Loucy (cell line): ENCODE data around the gene SNX3.

Experiments used
- H2AFZ ChIP-seq: fragments of 200-600 bp; sonication (generic); 2 replicates; pipeline ENCODE4 v1.6.0; 2016; ENCODE audit warnings: antibody characterized with exemption, mild to moderate bottlenecking, low read length, moderate library complexity
- H3F3A ChIP-seq: fragments of 200-600 bp; 2 replicates; pipeline ENCODE4 v1.6.0; 2016; ENCODE audit warnings: antibody characterized with exemption, low read depth, mild to moderate bottlenecking
- H3K27me3 ChIP-seq: fragments of 200-600 bp; sonication (generic); 2 replicates; pipeline ENCODE4 v1.6.1; 2014; ENCODE audit warnings: low read length, mild to moderate bottlenecking; ENCODE audit not compliant: insufficient read depth, poor library complexity, severe bottlenecking
- H3K36me3 ChIP-seq: fragments of 200-600 bp; sonication (generic); 2 replicates; pipeline ENCODE4 v1.6.1; 2016; ENCODE audit warnings: low read length; ENCODE audit not compliant: insufficient read depth
- H3K4me1 ChIP-seq: fragments of 200-600 bp; sonication (generic); 2 replicates; pipeline ENCODE4 v1.5.1; 2014; ENCODE audit warnings: low read length, mild to moderate bottlenecking; ENCODE audit not compliant: insufficient read depth, poor library complexity, severe bottlenecking
- H3K4me2 ChIP-seq: fragments of 200-600 bp; sonication (generic); 2 replicates; pipeline ENCODE4 v1.6.0; 2014; ENCODE audit warnings: antibody characterized with exemption, low read length, low read depth, mild to moderate bottlenecking; ENCODE audit not compliant: poor library complexity, severe bottlenecking
- H3K4me3 ChIP-seq: fragments of 200-600 bp; sonication (generic); 2 replicates; pipeline ENCODE4 v1.5.1; 2014; ENCODE audit warnings: low read length, mild to moderate bottlenecking, mixed read lengths; ENCODE audit not compliant: poor library complexity, severe bottlenecking
- H3K79me2 ChIP-seq: fragments of 200-600 bp; sonication (generic); 2 replicates; pipeline ENCODE4 v1.6.1; 2014; ENCODE audit warnings: low read length; ENCODE audit not compliant: insufficient read depth
- H3K9ac ChIP-seq: fragments of 200-600 bp; sonication (generic); 2 replicates; pipeline ENCODE4 v1.6.0; 2014; ENCODE audit warnings: mild to moderate bottlenecking, low read depth, low read length, moderate library complexity; ENCODE audit not compliant: poor library complexity, severe bottlenecking
- H3K9me2 ChIP-seq: fragments of 200-600 bp; sonication (generic); replicated peaks from 2 replicates; pipeline ENCODE4 v1.6.1; 2016; ENCODE audit warnings: low read depth, low read length, mixed read lengths
- H3K9me3 ChIP-seq: fragments of 200-600 bp; sonication (generic); 2 replicates; pipeline ENCODE4 v1.6.1; 2014; ENCODE audit warnings: mild to moderate bottlenecking, antibody characterized with exemption, low read length, low read depth; ENCODE audit not compliant: insufficient read depth
- H4K20me1 ChIP-seq: fragments of 200-600 bp; sonication (generic); 2 replicates; pipeline ENCODE4 v1.6.0; 2014; ENCODE audit warnings: antibody characterized with exemption, low read length, mild to moderate bottlenecking; ENCODE audit not compliant: insufficient read depth, poor library complexity, severe bottlenecking
- EZH2phosphoT487 ChIP-seq: fragments of 200-600 bp; IDR thresholded peaks from 2 replicates; pipeline ENCODE4 v1.6.1; 2018; ENCODE audit warnings: antibody characterized with exemption, mild to moderate bottlenecking, moderate library complexity, borderline replicate concordance
- TF ChIP-seq, protein P1 (sequence below): fragments of 200-600 bp; sonication (generic); conservative IDR thresholded peaks from 2 replicates; pipeline ENCODE4 v1.5.1; 2014; ENCODE audit warnings: mild to moderate bottlenecking, antibody characterized with exemption, low read length

The SNX3 gene

GRCh38 chr6:108263371-108263770, 2.5 kb upstream of the SNX3 start:
- Histone ChIP-seq H3K79me2 (peaks cover 24% of the 10 kb centered on the region), H3K4me2 (no peak overlapping the region), H3K9me2 (no peaks in the 10 kb centered on the region), H4K20me1 (peaks cover 13% of the 10 kb centered on the region), H3K9me3 (no peaks in the 10 kb centered on the region), H3K36me3 (no peaks in the 10 kb centered on the region), H3K27me3 (no peaks in the 10 kb centered on the region), H3K4me1 (peaks cover 11% of the 10 kb centered on the region), H3K9ac (no peak overlapping the region), H3F3A (no peaks in the 10 kb centered on the region), H2AFZ (no peak overlapping the region), H3K4me3 (no peak overlapping the region)
- no peak for TF ChIP-seq EZH2phosphoT487
- TF ChIP-seq, protein P1, sequence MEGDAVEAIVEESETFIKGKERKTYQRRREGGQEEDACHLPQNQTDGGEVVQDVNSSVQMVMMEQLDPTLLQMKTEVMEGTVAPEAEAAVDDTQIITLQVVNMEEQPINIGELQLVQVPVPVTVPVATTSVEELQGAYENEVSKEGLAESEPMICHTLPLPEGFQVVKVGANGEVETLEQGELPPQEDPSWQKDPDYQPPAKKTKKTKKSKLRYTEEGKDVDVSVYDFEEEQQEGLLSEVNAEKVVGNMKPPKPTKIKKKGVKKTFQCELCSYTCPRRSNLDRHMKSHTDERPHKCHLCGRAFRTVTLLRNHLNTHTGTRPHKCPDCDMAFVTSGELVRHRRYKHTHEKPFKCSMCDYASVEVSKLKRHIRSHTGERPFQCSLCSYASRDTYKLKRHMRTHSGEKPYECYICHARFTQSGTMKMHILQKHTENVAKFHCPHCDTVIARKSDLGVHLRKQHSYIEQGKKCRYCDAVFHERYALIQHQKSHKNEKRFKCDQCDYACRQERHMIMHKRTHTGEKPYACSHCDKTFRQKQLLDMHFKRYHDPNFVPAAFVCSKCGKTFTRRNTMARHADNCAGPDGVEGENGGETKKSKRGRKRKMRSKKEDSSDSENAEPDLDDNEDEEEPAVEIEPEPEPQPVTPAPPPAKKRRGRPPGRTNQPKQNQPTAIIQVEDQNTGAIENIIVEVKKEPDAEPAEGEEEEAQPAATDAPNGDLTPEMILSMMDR: no peak

DNA sequence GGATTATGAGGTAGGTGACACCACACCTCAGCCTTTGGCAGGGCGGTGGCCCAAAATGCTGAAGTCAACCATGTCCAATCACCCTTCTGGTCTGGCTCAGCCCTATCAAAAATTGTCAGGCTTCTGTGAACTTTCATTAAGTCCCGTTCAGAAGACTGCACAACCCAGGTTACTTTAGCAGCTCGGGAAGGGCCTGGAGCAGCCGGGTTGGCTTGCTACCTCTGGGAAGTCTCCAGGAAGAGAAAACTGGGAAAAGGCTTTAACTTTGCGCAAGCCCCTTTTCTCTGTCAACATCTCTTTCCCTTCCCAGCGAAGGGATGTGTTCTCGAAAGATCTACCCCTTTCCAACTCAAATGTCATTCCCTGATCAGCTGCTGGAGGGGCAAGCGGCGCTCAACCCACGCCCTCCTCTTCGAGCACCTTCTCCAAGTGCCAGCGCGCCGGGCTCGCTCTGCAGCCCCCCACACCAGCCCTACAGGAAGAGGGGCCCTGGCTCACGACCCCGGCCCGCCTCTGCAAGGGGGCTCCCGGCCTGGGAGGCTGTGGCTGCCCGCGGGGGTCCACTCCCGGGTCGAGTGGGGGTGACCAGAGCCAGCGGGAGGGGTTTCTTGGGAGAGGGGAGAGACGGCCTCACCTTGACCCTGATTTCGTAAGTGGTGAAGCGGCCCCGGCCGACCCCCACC, 573 bp downstream of the SNX3 start:
- Histone ChIP-seq H3K9me3 (no peaks in the 10 kb centered on the region), H2AFZ (peak overlapping the region; percentile 89), H3K9me2 (no peaks in the 10 kb centered on the region), H3K79me2 (peaks cover 55% of the 10 kb centered on the region), H3K4me1 (peaks cover 28% of the 10 kb centered on the region), H4K20me1 (peaks cover 35% of the 10 kb centered on the region), H3K27me3 (no peaks in the 10 kb centered on the region), H3K36me3 (no peaks in the 10 kb centered on the region), H3K4me2 (peak overlapping the region; percentile 90), H3K9ac (peak overlapping the region; percentile 95), H3K4me3 (peak overlapping the region; percentile 86), H3F3A (no peaks in the 10 kb centered on the region)
- no peak for TF ChIP-seq EZH2phosphoT487
- TF ChIP-seq, protein P1: no peak

DNA sequence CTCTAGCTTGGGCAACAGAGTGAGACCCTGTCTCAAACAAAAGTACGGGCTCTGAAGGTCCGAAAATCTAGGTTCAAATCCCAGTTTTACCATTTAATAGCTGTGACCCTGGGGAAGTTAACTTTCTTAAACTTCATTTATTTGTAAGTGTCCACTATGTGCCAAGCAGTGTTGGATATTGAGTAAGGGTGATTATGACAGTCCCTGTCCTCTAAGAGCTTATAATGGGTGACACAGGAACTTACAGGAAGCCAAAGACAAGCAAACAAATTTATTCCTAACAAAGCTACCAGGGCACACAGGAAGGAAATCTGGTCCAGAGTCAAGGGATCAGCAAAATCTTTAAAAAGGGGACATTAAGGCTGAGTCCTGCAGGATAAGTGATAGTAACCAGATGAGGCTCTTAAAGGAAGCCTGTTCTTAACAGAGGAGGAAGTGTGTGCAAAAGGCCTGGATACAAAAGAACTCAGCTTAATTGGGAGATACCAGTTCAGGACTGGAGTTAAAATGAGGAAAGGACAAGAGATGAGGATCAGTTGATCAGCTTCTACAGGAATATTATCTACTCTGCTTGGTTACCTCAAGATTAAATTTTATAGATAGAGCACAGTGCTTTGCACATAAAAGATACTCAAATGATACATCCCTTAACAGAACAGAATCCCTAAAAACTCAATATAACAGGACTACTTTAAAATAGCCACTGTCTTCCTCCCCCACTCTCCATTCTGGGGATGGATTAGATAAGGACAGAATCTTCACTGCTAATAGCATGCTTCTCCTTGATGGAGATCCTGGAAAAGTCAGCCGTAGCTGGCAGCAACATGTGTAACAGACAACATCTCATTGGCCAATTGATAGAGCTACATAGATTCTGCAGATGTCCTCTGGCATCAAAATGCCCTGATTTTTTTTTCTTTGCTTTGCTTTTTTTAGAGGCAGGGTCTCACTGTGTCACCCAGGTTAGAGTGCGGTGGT, 6.1 kb downstream of the SNX3 start:
- Histone ChIP-seq H3K4me1 (peaks cover 67% of the 10 kb centered on the region), H3K9me3 (no peaks in the 10 kb centered on the region), H3K4me2 (peak overlapping the region; percentile 90), H3K36me3 (no peaks in the 10 kb centered on the region), H2AFZ (no peak overlapping the region), H4K20me1 (peaks cover 80% of the 10 kb centered on the region), H3K9ac (no peak overlapping the region), H3K9me2 (no peaks in the 10 kb centered on the region), H3K4me3 (peak overlapping the region; percentile 62), H3K79me2 (peaks cover 100% of the 10 kb centered on the region), H3K27me3 (no peaks in the 10 kb centered on the region), H3F3A (no peaks in the 10 kb centered on the region)
- no peak for TF ChIP-seq EZH2phosphoT487
- TF ChIP-seq, protein P1: no peak
